HG03196 (cell line): ENCODE data around the gene TLCD1.
A peak's percentile ranks its signal among the peaks of the same experiment; 100 is the strongest.
"Not testable (repeated sequence)": the region's sequence is repeated elsewhere in the genome, so short reads cannot be mapped to it uniquely, and the experiment has no call there.

ENCODE experiments used
- ATAC-seq: cut with Tn5 transposase; IDR thresholded peaks from one replicate; pipeline ENCODE4 v1.9.1; 2021; ENCODE audit not compliant: unreplicated experiment

The TLCD1 gene

DNA sequence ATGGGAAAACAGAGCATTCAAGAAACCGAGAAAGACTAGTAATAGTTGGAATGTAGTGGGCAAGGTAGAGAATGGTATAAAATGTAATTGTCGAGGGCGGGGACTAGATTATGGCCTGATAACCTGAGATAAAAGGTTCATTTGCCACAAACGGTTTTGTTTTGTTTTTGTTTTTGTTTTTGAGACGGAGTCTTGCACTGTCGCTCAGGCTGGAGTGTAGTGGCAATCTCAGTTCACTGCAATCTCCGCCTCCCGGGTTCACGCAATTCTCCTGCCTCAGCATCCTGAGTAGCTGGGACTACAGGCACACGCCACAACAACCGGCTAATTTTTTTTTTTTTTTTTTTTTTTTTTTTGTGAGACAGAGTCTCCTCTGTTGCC lies 3.9 kb upstream of the TLCD1 start:
- no peak for ATAC-seq

DNA sequence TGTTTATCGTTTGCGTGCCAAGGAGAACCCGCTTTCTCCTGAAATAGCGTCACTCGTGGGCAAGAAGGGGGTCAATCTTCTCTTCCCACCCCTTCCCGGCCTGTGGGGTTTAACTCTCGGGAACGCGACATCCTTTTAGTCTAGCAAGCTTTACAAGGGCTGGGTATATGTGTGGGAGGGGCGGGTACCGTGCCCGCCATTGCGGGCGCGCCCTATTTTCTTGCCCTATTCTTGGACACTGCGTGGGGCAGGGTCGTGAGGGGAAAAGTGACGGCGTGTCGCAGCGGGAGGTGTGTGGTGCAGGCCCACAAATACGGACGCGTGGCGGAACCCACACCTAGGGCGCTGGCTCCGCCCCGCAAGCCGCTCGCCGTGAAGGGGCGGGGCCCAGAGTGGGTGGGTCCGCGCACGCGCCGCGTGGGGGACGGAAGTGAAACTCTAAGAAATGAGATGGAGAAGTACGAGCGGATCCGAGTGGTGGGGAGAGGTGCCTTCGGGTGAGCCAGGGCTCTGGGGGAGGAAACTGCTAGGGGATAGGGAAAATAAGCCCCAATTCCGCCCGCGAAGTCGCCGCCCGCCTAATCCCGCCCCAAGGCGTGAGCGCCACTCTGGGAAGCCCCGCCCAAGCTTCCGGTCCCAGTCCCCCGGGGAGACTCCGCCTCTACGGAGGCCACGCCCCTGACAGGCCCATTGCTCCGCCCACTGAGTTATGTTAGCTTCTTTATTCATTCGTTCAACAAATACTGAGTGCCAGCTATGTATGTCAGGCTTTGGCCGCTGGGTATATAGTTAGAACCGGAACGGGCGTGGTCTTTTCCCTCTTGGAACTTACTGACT lies 2.5 kb upstream of the TLCD1 start, which contains the start of gene NEK8:
Gene NEK8, plus strand, starts transcription at position 425 of the 837 bp plus-strand sequence. Its CDS starts 26 bp downstream, at position 451.
- peak; percentile 30 for ATAC-seq

DNA sequence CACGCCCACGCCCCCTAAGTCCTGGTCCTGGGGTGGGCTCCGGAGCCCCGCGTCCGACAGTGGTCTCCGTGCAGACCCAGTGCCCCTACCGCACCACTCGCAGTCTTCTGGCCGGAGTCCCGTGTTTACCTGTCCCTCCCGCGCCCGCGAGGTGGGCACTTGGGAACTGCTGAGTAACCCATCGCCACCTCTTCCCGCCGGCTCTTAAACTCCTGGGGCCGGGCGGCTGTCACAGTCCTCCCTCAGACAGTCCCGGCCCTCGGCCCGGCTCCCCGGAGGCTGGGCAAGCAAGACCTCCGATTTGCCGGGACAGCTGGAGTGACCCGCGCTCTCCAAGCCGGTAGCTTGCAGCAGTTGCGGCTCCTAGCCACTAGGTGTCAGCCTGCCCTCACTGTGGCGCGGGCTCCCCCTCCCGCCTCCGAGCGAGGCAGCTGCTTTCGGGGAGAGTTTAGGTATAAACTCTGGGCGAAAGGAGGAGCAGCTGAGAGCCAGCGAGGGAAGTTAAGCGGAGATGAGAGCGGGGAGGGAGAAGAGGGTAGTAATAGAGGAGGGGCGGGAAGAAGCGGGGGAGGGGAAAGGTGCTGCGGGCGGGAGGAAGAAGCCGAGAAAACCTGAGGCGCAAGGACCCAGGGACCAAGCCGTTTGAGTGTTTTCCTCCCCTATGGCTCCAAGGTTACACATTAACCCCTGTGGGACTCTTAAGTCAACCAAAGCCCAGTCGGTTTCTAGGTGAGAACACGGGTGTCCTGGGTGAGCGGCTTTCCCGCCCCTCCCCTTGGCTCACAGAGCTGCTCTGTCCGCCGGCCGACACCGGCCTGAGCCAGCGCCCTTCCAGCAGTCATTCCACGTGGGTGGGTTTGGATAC lies 826 bp upstream of the TLCD1 start:
- ATAC-seq: peak; percentile 36

DNA sequence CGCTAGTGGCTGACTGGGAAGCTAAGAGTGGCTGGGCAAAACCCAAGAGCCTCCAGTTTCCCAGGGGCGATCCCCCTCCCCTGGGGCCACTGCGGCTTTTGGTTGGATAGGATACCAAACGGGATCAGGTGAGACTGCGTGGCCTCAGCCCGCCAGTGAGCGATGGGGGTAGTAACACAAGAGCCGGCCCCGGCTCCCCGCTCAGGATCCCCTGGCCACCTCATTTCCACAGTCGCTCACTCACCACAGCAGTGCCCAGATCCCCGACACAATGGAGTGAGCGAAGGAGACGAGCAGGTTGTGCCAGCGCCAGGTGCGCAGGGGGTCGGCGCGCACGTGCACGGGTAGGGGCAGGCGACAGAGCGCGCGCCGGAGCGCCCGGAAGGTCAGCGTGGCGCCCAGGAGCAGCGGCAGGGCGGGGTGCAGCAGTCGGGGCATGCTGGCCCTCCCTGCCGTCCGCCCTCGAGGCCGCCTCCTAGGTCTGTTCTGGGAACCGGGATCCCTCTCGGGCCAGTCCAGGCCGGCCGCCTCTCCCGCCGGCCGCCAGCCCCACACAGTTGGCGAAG lies 290 bp downstream of the TLCD1 start:
- ATAC-seq: no peak

DNA sequence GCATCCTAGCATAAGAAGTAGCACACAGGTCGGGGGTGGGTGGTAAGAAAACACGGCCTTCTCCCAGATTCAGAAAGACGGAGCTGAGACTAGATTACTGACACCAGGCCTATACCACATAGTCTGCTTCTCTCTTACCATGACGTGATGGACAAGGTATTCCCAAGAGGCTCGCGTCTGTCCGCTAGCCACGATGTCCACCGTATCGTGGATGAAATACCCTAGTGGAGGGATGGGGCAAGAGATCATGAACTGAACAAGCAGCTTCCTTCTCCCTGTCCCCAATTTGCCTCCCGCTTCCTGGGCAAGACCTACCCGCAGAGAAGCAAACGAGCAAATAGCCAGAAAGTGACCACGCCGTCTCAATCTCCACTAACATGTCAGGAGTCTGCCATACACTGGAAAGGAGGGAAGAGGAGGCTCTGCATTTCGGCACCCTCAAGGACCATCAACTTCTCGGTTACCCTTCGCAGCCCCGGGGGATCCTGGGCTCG lies 820 bp downstream of the TLCD1 start:
- no peak for ATAC-seq

DNA sequence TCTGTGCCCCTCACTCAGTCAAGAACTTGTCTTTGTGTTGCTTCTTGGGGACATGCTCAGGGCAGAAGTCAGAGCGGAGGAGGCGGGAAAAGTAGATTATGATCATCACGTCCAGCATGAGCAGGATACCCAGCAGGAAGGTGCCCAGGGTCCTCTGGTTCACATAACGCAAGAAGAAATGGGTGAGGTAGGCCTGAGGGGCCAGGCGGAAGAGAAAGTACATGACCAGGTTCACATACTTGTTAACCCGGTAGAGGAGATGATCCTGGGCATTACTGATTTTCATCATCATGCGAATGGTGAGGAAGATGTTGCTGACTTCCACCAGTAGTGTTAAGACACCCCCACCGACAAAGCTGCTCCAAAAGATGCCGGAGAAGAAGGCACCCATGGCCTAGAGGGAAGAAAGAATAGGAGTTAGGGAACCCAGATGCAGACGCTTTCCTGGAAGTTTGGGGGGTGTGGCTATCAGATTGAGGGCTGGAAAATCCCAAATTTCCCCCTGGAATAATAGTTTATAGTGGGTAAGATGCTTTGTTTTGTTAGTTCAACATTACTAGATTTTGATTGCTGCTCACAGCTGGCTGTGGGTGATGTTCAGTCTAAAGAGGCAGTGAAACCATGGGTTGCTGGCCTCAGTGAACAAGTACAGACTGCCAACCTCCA lies 1.4 kb downstream of the TLCD1 start:
- no peak for ATAC-seq

DNA sequence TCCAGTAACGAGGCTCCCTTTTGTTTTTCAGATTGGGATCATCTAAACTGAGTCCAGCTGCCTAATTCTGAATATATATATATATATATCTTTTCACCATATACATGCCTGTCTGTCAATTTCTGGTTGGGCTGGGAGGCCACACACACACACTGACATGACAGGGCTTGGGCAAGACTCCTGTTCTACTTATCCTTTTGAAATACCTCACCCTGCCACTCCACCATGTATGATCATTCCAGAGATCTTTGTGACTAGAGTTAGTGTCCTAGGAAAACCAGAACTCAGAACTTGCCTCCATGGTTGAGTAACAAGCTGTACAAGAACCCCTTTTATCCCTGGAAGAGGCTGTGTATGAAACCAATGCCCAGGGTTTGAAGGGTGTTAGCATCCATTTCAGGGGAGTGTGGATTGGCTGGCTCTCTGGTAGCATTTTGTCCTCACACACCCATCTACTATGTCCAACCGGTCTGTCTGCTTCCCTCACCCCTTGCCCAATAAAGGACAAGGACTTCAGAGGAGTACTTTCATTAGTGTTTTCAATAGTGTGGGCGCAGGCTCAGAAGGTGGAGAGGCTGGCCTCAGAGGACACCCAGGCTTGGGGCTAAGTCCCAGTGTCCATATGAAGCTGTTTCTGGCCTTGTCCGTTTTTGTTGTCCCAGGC lies 2.1 kb downstream of the TLCD1 start:
- ATAC-seq: not testable (repeated sequence)

DNA sequence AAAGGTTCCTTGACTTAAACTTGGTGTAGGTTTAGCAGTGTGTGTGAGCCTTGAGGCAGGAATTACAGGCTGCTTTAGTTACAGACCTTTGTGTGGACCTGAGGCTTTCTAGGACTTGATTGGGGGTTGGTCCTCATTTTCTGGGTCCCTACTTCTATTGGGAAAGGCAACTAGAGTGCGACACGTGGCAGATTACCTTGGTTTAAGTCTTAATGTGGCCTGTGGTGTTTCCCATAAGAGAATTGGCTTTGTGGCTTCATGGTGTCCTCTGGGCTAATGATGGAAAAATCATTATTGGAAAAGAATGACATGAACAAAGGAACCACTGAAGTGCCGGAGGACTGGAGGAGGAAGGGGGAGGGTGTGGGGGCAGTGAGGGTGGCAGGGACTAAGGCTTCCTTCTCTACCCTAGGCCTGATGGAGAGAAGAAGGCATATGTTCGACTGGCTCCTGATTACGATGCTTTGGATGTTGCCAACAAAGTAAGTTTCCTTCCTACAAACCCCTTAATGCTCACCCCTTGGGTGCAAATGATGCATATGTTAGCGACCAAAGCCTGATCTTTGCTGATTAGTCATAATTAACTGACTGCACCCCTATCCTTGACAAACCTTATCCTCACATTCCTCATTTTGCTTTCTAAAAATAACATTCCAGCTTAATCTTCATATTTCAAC lies 2.7 kb downstream of the TLCD1 start:
- no peak for ATAC-seq

DNA sequence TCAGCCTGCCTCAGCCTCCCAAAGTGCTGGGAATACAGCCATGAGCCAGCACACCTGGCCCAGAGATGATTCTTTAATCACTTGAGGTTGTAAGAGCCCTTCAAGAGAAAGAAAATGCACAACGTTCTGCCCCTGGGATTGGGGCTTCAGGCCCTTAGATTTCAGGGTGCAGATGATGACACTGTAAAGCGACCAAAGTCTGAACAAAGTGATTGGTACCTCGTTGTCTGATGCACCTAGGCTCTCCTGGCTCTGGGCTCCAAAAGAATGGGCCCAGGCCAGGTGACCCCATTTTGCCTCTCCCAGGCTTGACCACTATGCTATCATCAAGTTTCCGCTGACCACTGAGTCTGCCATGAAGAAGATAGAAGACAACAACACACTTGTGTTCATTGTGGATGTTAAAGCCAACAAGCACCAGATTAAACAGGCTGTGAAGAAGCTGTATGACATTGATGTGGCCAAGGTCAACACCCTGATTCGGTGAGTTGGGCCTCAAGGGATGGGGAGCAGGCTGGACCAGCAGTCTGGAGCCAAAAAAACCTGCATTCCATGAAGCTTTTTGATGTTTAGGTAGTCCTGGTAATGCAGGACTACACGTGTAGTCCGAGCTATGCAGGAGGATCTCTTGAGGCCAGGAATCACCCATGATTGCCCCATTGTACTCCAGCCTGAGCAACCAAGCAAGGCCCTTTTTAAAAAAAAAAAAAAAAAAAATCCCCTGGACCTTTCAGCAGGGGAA lies 3.4 kb downstream of the TLCD1 start:
- no peak for ATAC-seq

DNA sequence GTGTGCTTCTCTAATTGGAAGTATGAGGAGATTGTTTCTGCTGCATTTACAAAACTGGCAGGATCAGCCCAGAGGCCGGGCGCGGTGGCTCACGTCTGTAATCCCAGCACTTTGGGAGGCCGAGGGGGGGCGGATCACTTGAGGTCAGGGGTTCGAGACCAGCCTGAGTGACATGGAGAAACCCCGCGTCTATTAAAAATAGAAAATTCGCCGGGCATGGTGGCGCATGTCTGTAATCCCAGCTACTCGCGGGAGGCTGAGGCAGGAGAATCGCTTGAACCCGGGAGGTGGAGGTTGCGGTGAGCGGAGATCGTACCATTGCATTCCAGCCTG lies 5.1 kb downstream of the TLCD1 start:
- ATAC-seq: not testable (repeated sequence)

DNA sequence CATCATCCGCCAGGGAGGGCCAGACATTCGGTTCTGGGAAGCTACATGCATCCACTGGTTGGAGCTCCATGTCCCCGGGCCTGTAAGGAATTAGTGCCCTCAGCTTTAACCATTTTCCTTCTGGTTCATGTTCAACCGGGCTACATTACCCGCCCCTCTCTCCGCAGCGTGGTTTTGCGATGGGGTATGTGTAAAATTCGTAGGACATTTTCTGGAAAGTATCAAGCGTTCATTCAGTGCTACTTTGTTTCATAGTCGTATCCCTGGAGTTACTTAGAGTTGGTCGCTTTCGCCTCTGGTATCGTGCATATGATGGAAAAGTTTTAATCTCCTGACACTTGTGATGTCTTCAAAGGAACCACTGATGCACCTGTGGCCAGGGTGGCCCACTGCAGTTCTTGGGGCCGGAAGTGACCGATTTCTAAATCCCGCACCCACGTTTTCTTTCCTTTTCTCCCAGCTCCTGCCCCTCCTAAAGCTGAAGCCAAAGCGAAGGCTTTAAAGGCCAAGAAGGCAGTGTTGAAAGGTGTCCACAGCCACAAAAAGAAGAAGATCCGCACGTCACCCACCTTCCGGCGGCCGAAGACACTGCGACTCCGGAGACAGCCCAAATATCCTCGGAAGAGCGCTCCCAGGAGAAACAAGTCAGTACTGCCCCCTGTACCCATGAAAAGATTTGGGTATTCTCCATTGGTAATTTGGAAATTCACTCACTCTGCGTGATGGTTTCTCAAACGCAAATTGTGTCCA lies 5.6 kb downstream of the TLCD1 start:
- no peak for ATAC-seq

DNA sequence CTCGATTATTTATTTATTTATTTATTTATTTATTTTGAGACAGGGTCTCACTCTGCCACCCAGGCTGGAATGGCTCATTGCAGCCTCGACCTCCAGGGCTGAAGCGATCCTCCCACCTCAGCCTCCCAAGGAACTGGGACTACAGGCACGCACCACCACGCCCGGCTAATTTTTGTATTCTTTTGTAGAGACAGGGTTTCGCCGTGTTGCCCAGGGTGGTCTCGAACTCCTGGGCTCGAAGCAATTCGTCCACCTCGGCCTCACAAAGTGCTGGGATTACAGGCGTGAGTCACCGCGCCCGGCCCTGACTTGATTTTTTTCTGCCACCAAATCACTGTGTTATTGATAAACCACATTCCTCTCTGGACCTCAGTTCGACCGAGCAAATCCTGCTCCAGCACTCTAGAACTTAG lies 7.0 kb downstream of the TLCD1 start:
- peak; percentile 2 for ATAC-seq

DNA sequence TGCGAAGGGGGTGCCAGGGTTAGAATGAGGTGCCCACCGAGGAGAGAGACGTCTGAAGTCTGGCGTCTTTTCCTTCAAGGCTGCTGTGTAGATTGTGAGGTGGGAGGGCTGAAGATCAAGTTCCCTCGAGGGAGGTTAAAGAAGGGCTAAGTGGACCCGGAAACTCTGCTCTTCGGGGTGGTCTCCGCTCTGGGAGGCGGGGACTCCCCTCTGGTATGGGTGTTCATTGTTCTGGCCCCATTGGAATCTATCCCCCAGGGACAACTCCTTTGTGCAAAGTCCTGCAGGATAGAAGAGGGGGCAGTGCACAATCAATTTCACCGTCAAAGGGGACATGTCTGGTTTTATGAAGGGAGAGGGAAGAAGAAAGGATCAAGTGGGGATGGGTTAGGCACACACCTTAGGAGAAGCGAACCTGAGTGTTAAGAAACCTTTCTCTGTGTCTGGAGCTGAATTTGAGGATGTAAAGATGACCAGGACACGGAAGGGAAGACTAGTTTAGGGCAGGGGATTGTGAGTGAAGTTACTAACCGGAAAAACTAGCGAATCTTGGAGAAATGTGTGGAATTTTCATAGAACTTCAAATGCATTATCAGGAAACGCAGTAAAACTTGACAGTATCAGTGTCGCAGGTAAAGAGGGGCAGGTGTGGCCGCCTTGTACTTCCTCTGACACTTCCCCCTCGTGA lies 7.6 kb downstream of the TLCD1 start:
- no peak for ATAC-seq

DNA sequence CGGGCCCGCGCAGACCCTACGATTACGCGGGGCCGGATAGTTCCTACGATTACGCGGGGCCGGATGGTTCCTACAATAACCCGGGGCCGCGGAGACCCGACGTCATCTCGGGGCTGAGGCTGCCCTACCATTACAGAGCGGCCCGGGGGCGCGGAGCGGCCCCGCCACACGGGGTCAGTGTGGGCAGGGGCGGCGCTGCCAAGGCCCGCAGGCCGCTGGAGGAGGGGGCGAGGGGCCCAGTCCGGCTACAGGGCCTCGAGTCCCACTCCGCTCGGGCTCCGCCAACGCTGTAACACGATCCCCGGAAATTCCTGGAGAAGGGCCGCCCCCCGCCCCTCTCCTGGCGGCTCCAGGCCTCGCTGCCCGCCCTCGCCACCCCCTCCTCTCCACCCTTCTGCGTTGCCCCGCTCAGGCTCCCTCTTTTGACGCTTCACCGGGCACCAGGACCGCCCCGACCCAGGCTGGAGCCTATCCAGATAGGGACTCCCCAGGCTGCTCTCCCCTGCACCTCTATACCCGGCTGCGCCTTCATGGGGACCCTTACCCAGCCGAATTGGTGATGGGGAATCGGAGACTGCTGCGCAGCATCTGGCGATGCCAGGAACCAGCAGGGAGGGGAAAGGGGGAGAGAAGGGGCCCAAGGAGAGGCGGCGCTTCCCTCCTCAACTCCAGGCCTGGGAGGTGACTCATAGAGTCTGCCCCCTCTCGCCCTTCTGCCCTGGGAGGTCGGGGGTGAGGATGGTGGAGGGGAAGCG lies 8.3 kb downstream of the TLCD1 start, which contains the start of gene RAB34:
Gene RAB34, minus strand, starts transcription at position 291 of the 755 bp plus-strand sequence. CDS start 602 bp downstream, outside the sequence.
- ATAC-seq: no peak

DNA sequence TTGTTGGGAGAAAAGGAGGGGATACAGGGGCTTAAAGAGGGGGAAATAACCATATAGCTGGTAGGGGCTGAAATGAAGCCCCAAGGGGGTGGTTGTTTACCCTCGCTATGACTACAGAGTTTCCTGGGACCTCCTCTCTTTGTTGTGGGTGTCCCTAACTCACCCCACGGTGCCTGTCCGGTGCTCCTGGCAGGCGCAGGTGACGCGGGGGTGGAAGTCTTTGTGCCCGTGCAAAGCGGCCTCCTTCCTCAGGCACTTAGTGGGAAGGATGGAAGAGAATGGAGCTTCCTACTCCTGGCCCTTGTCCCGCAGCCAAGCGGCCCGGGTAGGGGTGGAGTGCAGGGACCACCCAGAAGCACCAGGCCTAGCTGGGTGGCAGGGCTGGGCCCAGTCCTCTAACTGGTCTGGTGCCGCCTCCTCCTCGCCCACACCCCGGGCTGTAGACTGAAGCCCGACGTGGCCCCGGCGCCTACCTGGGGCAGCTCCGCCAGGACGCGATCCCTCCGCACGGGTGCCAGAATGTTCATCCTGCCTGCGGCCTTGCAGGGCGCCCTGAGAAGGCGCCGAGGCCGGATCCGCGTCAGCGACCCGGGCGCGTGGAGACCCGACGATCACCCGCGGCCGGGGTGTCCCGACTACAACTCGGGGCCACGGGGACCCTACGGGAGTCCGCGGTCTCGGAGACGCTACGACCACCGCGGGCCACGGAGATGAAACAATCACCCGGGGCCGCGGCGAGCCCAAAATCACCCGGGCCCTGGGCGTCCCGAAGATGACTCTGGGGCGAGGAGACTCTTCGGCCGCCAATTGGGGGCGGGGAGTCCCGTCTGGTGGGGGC lies 9.1 kb downstream of the TLCD1 start:
- ATAC-seq: no peak

DNA sequence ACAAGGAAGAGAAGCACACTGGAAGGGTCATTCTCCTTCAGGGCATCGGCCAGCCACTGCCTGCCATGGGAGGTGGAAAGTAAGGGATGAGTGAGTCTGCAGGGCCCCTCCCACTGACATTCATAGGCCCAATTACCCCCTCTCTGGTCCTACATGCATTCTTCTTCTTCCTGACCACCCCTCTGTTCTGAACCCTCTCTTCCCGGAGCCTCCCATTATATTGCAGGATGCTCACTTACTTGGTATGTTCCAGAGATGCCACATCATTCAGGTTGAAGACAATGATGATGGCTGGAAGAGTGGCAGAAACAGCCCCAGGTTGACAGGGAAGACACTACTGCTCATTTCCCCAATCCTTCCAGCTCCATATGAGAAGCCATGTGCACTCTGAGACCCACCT lies 10.8 kb downstream of the TLCD1 start:
- ATAC-seq: no peak
